Astrocyte (in vitro differentiated cells and primary cell): Measurements from ENCODE around the gene ROR2.

Experiments used
- CTCF ChIP-seq: IDR thresholded peaks from 2 replicates; pipeline ENCODE4 v1.5.1; 2011; ENCODE audit warnings: low read depth, mild to moderate bottlenecking, inconsistent platforms, low read length, moderate library complexity; ENCODE audit not compliant: insufficient read depth
- EZH2 ChIP-seq: IDR thresholded peaks from 2 replicates; pipeline ENCODE4 v1.6.1; 2012; ENCODE audit warnings: mild to moderate bottlenecking, low read length, inconsistent platforms; ENCODE audit not compliant: insufficient read depth

- TF ChIP-seq CTCF (no peak), EZH2 (no peak)
Measured at GRCh38 chr9:91879231-91879630, 70.8 kb downstream of the ROR2 start.
